ENCODE results near the gene MYBPC3.

MYBPC3 gene

GRCh38 chr11:47353978-47354774 lies 1.7 kb upstream of the MYBPC3 start:
- TF ChIP-seq, protein P1, sequence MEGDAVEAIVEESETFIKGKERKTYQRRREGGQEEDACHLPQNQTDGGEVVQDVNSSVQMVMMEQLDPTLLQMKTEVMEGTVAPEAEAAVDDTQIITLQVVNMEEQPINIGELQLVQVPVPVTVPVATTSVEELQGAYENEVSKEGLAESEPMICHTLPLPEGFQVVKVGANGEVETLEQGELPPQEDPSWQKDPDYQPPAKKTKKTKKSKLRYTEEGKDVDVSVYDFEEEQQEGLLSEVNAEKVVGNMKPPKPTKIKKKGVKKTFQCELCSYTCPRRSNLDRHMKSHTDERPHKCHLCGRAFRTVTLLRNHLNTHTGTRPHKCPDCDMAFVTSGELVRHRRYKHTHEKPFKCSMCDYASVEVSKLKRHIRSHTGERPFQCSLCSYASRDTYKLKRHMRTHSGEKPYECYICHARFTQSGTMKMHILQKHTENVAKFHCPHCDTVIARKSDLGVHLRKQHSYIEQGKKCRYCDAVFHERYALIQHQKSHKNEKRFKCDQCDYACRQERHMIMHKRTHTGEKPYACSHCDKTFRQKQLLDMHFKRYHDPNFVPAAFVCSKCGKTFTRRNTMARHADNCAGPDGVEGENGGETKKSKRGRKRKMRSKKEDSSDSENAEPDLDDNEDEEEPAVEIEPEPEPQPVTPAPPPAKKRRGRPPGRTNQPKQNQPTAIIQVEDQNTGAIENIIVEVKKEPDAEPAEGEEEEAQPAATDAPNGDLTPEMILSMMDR (IDR thresholded peaks at IDR 0.05; ENCODE audit: borderline replicate concordance, insufficient read depth, low read depth, low read length) = no peak
- H3K4me3 ChIP-seq (ENCODE audit: low read depth, low read length) = no peak overlapping the region

- H3K4me3 ChIP-seq (ENCODE audit: low read depth, low read length) = no peak overlapping the region
- TF ChIP-seq, protein P1 (IDR thresholded peaks at IDR 0.05; ENCODE audit: borderline replicate concordance, insufficient read depth, low read depth, low read length) = no peak
These were observed 1.1 kb downstream of the MYBPC3 start for GRCh38 chr11:47351156-47352126.

GRCh38 chr11:47350315-47350714 lies 2.2 kb downstream of the MYBPC3 start:
- TF ChIP-seq, protein P1 (IDR thresholded peaks at IDR 0.05; ENCODE audit: borderline replicate concordance, insufficient read depth, low read depth, low read length) = no peak
- H3K4me3 ChIP-seq (ENCODE audit: low read depth, low read length) = no peak overlapping the region

DNA sequence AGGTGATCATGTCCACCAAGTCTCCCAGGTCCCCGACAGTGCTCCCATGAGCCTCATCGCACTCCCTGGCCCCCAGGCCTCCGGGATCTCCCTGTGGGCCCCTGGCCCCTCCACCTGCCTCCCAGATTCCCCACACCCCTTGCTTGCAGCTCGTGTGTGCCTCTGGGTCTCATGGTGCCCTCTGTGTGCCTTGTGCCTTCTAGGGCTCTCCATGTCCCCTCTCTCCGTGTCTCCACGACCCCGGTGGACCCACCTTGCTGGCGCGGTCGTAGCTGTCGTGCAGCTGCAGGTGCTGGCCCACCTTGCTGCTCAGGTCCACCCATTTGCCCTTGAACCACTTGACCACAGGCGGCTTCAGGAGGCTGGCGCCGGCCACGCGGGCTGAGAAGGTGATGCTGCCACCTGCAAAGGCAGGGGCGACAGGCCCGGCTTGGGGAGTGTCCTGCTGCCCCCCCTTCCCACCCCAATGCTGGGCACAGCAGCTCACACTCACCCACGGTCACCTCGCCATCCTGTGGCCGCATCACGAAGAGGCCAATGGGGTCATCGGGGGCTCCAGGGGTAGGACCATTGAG lies 2.9 kb downstream of the MYBPC3 start:
- TF ChIP-seq, protein P1 (IDR thresholded peaks at IDR 0.05; ENCODE audit: borderline replicate concordance, insufficient read depth, low read depth, low read length) = no peak
- H3K4me3 ChIP-seq (ENCODE audit: low read depth, low read length) = no peak overlapping the region

GRCh38 chr11:47348859-47349258 lies 3.6 kb downstream of the MYBPC3 start:
- no peak overlapping the region for H3K4me3 ChIP-seq (ENCODE audit: low read depth, low read length)
- TF ChIP-seq, protein P1 (IDR thresholded peaks at IDR 0.05; ENCODE audit: borderline replicate concordance, insufficient read depth, low read depth, low read length) = peak; percentile 27; the same call in 1 of the 2 replicates

GRCh38 chr11:47348131-47348802 lies 4.2 kb downstream of the MYBPC3 start:
- TF ChIP-seq, protein P1 (IDR thresholded peaks at IDR 0.05; ENCODE audit: borderline replicate concordance, insufficient read depth, low read depth, low read length) = no peak
- H3K4me3 ChIP-seq (ENCODE audit: low read depth, low read length) = no peak overlapping the region
